ENCODE results near the gene TENM4. TPM values are rescaled to one million over a fixed set of nuclear protein-coding genes. Genes with fewer than 3 reads are reported as not detected.

The TENM4 gene
- total RNA-seq, 1 experiment from 2014 or later: 25.0 TPM

GRCh38 chr11:78767027-78767932 is 673.5 kb downstream of the TENM4 start:
- Mint-ChIP-seq H3K9me3 (no peaks in the 10 kb centered on the region), H3K4me3 (no peak overlapping the region), H3K27me3 (ENCODE audit: low read depth) (no peaks in the 10 kb centered on the region), H3K4me1 (no peaks in the 10 kb centered on the region), H3K36me3 (no peaks in the 10 kb centered on the region), H3K27ac (no peak overlapping the region)
- ChIA-PET CTCF (interaction anchor here (1.2 kb wide), 1 partner anchor 52 kb away, joined by 3 read pairs; no protein-coding TSS in a partner anchor), POLR2A (no interaction called here)
- TF ChIP-seq, protein P1, sequence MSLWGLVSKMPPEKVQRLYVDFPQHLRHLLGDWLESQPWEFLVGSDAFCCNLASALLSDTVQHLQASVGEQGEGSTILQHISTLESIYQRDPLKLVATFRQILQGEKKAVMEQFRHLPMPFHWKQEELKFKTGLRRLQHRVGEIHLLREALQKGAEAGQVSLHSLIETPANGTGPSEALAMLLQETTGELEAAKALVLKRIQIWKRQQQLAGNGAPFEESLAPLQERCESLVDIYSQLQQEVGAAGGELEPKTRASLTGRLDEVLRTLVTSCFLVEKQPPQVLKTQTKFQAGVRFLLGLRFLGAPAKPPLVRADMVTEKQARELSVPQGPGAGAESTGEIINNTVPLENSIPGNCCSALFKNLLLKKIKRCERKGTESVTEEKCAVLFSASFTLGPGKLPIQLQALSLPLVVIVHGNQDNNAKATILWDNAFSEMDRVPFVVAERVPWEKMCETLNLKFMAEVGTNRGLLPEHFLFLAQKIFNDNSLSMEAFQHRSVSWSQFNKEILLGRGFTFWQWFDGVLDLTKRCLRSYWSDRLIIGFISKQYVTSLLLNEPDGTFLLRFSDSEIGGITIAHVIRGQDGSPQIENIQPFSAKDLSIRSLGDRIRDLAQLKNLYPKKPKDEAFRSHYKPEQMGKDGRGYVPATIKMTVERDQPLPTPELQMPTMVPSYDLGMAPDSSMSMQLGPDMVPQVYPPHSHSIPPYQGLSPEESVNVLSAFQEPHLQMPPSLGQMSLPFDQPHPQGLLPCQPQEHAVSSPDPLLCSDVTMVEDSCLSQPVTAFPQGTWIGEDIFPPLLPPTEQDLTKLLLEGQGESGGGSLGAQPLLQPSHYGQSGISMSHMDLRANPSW (CRISPR knock-in tag; conservative IDR thresholded peaks at IDR 0.05; ENCODE audit: low read depth): no peak
- no peak for TF ChIP-seq NR2C2 (CRISPR knock-in tag; IDR thresholded peaks at IDR 0.05)
- TF ChIP-seq MXD4 (CRISPR knock-in tag; IDR thresholded peaks at IDR 0.05; ENCODE audit: borderline replicate concordance): no peak
- no peak for TF ChIP-seq MLX (CRISPR knock-in tag; IDR thresholded peaks at IDR 0.05)
- no peak for TF ChIP-seq NR3C1 (CRISPR knock-in tag; conservative IDR thresholded peaks at IDR 0.05; ENCODE audit: low read depth)
- TF ChIP-seq PRDM15 (CRISPR knock-in tag; IDR thresholded peaks at IDR 0.05): no peak
- TF ChIP-seq JAZF1 (CRISPR knock-in tag; IDR thresholded peaks at IDR 0.05): no peak
- no peak for TF ChIP-seq ESRRA (CRISPR knock-in tag; IDR thresholded peaks at IDR 0.05; ENCODE audit: borderline replicate concordance)
- no peak for TF ChIP-seq GABPB1 (CRISPR knock-in tag; IDR thresholded peaks at IDR 0.05)
- TF ChIP-seq SP1 (CRISPR knock-in tag; conservative IDR thresholded peaks at IDR 0.05): no peak
- no peak for TF ChIP-seq SMAD3 (CRISPR knock-in tag; IDR thresholded peaks at IDR 0.05; ENCODE audit: borderline replicate concordance)
- TF ChIP-seq FOXK1 (CRISPR knock-in tag; IDR thresholded peaks at IDR 0.05): no peak
- TF ChIP-seq JUN (CRISPR knock-in tag; IDR thresholded peaks at IDR 0.05): no peak
- DNase-seq (ENCODE audit: low spot score) (no peak), ATAC-seq (no peak)

GRCh38 chr11:78764946-78765345 is 675.9 kb downstream of the TENM4 start:
- no peak for DNase-seq (ENCODE audit: low spot score)
- ChIA-PET POLR2A (no interaction called here), CTCF (no interaction called here)
- H3K27me3 Mint-ChIP-seq (ENCODE audit: low read depth): no peaks in the 10 kb centered on the region
- no peaks in the 10 kb centered on the region for H3K4me1 Mint-ChIP-seq
- H3K4me3 Mint-ChIP-seq: no peak overlapping the region
- H3K9me3 Mint-ChIP-seq: no peaks in the 10 kb centered on the region
- no peaks in the 10 kb centered on the region for H3K36me3 Mint-ChIP-seq
- H3K27ac Mint-ChIP-seq: no peak overlapping the region
- ATAC-seq: no peak
- no peak for TF ChIP-seq RORB (CRISPR knock-in tag; IDR thresholded peaks at IDR 0.05)
- no peak for TF ChIP-seq NR3C1 (CRISPR knock-in tag; conservative IDR thresholded peaks at IDR 0.05; ENCODE audit: low read depth)
- TF ChIP-seq RELA (CRISPR knock-in tag; IDR thresholded peaks at IDR 0.05; ENCODE audit: borderline replicate concordance): no peak
- no peak for TF ChIP-seq ZNF671 (CRISPR knock-in tag; IDR thresholded peaks at IDR 0.05)
- TF ChIP-seq PRRX2 (CRISPR knock-in tag; IDR thresholded peaks at IDR 0.05): no peak
- no peak for TF ChIP-seq E2F4 (CRISPR knock-in tag; IDR thresholded peaks at IDR 0.05; ENCODE audit: borderline replicate concordance, low read depth)
- TF ChIP-seq CREM (CRISPR knock-in tag; IDR thresholded peaks at IDR 0.05): no peak
- TF ChIP-seq ZNF281 (CRISPR knock-in tag; IDR thresholded peaks at IDR 0.05): no peak
- TF ChIP-seq ZBTB43 (CRISPR knock-in tag; IDR thresholded peaks at IDR 0.05): no peak
- no peak for TF ChIP-seq SMAD4 (CRISPR knock-in tag; IDR thresholded peaks at IDR 0.05)

All from WTC11 (cell line).